Glomerular endothelial cell (primary cell): ENCODE data around the gene TPPP2. TPM values are rescaled to one million over a fixed set of nuclear protein-coding genes. Genes with fewer than 3 reads are reported as not detected.

Experiments
- DNase-seq: peaks from one replicate; pipeline ENCODE4 v3.0.0-alpha.2; 2011; ENCODE audit warnings: low read depth, low spot score; ENCODE audit errors: extremely low read depth
- total RNA-seq: library from RNA; depleted of rRNA; stranded (reverse); fragments of >200 nt; gene quantifications from 2 replicates; pipeline ENCODE4 v1.2.3, GENCODE V29; 2015

Gene TPPP2
- total RNA-seq, 1 donor from 2014 or later, result not detected

DNA sequence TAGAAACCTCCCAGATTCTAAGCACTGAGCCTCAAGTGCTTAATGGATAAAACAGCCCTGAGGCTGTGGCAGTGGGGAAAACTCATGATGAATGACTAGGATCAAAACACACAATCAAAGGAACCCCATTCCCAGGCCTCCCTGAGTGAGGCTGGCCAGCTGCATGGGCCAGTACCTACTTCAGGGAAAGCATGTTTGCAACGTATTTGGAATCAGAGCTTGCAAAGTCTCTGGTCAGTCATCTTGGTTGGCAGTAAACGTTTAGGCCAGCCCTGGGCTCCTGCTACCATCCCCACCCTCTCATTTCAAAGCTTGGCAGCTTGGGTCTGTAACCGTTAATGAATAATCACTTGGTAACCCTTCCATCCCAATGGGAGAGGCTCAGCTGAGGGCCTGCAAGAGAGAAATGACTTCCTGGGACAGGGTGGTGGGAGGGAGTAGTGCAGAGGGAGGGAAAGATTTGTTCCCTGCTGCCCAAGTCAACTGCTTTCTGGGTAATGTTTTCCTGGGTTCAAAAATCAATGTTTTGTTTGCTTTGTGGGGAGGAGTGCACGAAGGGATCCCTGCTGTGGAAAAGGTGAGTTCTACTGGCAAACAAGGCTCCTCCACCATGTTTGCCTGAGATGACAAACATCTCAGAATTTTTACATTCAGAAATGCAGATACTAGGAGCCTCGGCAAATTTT lies 25.6 kb downstream of the TPPP2 start:
- DNase-seq, result no peak

DNA sequence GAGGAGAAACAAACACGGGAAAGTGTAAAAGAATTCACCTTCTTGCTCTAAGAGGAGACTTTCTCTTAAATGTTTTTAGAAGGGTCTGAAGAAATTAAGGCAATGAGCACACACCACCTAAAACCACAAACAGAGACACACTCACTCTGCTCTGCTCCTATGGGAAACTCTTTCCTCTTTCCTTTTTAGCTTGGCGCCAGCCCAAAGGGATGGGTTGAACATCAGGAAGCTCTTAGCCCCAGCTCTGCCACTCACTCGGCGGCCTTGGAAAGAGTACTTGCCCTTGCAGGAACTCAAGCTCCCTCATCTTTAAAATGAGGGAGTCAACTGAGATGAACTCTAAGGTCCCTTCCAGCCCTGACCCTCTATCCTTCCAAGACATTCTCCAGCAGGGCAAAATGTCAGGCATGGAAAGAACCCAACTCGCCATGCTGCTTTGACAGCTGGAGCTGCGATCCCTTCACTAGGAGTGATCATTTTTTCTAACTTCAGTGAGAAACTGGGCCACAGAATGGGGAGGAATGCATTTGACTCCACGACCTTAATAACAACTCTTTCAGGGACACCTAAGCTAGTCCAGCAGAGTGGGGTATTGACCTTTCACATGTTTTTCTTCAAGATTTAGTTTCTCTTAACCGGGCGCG lies 26.6 kb downstream of the TPPP2 start:
- DNase-seq, result no peak

DNA sequence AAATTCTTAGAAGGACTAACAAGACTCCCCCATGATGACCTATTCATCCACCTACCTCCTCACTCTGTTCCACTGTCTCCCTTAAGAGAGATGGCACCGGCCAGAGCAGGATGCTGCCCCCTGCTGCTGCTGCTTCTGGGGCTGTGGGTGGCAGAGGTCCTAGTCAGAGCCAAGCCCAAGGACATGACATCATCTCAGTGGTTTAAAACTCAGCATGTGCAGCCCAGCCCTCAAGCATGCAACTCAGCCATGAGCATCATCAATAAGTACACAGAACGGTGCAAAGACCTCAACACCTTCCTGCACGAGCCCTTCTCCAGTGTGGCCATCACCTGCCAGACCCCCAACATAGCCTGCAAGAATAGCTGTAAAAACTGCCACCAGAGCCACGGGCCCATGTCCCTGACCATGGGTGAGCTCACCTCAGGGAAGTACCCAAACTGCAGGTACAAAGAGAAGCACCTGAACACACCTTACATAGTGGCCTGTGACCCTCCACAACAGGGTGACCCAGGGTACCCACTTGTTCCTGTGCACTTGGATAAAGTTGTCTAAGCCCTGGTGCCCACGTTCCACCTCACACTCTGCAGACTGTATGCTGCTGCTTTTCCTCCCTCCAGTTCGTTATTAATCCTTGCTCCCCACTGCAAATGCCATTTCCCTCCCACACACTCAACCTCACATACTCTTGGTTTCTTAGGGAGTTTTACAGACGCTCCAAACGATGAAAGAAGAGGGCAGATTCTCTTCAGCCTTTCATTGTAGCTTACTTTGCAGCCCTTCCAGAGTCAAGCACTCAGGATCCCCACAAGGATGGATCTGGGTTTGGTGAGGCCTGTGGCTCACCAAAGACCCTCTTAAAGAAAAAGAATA lies 28.0 kb downstream of the TPPP2 start, which contains the start of gene RNASE8:
Gene RNASE8, plus strand, starts transcription at position 20 of the 873 bp plus-strand sequence. Its CDS starts 71 bp downstream, at position 91.
- DNase-seq, result no peak

DNA sequence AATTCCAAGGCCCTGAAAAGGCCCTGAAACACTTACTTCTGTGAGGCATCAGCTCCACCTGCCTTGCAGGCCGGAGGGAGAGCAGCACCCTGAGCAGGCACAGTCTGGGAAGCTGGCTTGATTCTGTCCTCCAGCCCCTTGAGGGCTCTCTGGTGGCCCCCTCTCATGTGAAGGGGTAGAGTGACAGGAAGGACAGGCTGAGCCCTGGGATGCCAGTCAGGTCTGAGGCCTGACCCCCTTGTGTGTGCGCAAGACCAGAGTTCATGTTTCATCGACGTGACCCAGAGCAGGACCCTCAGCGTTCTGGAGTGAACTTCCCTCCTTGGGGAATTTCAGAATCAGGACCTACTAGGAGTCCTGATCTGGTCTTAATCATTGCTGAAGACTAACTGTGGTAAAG lies 28.9 kb downstream of the TPPP2 start:
- DNase-seq, result no peak

DNA sequence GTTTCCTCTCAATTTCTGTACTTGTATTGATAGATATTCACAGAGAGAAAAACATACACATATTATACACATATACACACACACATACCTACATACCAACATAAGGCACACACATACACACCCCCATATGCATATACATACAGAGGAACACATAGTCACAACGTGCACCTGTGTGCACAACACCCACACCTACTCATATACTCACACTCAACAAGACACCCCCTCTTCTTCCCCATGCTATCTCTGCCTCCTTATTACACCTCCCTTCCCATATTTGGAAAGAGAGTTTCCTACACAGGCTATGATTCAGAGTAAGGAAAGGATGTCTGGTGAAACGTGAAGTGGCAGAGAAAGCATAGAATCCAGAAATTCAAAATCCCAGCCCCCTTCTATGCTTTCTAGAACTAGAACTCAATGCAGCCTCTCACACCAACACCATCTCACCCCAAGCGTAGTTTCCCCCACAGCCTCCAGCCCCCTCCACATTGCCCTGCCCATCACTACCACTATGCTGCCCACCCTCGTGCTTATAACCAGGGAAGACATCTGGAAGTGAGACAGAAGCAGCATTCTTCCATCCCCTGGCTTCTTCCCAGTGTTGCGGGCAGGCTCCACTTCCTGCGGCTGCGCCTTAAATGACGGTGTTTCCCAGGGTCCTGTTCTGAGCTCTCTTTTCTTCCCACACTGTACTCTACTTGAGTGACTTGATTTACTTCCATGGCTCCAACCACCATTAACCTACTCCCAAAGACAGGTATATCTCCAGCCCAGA lies 30.0 kb downstream of the TPPP2 start:
- no peak for DNase-seq

DNA sequence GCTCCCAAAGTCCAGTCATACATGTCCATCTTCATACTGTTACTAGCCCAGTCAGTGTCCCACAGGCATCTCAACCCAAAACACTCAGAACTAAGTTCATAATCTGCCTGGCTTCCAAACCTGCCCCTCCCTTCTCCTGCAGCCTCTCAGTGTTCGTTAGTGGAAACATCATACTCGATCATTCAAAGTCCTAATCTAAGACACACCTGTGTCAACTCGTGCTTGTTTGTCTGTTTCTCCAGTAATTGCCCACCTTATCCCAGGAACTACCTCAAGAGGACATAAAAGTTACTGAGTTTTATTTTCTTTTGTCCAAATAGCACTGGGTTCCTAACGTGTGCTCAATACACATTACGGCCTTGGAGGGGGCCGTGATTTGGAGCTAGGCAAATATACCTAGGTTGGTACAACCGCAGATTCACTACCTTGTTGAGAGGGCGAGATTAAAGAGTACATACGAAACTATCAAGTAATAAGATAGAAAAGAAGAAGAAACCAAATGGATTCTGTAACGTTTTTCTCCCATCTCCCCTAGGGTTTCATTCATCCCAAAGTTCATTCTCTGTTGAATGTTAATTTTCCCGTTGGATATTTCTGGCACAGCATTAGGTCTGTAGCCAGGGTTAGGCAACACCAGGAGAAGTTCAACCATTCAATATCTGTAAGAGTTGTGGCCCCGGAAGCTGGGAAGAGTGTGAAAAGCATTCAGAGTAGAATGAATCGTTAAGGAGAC lies 30.8 kb downstream of the TPPP2 start:
- DNase-seq, result no peak

DNA sequence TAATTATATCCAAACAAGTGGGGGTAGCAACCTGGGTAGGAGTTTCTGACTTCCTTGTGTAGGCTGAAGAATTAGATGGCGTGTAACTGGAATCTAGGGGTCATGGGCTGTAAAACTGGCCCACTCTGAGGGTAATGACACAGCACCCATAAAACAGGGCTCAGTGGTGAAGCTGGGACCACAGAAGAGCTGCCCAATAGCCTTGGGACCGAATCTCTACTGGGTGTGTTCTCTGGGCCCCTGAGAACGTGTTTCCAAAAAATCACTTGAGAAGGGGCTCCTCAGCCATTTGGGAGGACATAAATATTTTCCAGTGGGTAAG lies 31.3 kb downstream of the TPPP2 start:
- no peak for DNase-seq

DNA sequence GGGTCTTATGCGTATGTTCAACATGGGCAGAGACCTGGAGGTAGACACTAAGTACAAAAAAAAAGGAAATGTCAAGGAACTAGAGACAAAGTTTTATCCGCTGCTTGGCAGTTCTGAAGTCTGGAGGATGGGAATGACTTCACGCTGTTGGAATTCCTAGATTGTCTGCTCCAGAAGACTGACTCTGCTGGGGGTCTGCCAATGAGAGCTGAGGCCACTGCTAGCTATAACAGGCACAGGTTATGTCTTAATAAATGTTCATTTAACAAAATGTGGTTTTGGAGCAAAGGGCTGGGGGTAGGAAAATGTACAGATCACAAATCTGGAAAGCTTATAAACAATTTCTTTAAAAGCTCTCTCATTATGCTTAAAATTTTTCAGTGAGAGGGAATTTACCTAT lies 33.5 kb downstream of the TPPP2 start:
- DNase-seq, result no peak

DNA sequence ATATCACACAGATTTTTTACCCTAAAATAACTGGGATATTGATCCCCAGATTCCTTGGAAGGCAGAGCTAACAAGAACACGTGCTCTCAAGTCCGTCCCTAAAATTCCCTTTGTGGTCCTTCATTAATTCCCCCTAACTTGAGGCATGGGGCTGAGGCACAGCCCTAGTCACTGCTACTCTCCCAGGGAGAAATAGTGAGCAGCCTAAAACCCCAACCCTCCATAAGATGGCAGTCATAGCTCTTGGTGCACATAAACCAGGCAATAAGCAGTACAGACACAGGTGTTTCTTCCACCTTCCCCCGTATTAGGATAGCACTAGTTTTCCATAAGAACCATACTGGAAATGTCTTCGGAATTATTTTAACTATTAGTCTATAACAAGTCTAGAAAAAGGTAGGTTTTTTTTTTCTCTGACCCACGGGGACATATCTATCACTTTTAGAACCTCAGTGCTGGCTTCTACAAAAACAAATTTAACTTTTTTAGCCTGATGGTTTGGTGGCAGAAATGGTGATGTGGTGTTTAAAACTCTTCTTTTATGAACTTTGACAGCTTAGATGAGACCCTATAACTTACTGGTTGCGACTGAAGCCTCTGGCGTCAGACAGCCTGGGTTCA lies 37.0 kb downstream of the TPPP2 start:
- DNase-seq, result no peak

DNA sequence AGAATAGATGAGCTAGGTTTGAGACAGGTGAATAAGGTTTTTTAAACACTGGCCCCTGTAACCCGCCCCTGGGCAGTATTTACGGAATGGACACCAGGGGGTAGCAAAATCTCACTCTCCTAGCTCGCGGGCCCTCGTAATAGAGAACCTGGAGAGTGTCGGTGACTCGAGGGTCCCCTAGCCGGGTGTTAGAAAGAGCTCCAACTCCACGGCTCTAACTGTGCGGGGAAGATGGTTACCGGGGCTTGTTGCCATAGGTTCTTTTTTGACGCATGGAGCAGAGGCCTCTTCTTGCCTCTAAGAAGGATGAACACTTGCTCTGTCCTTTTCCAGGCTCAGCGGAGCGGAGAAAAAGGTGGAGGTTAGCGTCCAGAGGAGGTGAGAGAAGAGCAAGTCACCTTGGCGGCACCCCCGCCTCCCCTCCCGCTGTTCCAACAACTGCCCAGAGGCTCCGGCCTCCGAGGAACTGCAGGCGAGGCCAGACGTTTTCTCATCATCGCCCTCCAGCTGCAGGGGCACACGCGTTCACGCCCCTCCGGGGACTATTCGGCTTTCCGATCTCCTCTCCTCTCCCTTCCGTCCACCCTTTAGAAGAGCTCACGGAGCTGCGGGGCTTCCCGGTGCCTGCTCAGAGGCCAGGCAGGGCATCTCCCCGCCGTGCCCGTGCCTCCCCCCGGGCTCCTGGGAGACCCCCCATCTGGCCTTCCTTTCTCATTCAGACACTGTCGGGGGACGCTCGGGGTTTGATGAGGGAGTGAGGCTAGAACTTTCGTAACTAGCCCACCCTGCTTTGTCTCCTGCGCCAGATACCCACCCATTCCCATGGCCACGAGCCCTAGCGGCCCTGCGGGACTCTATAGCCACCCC lies 38.7 kb downstream of the TPPP2 start:
- no peak for DNase-seq

DNA sequence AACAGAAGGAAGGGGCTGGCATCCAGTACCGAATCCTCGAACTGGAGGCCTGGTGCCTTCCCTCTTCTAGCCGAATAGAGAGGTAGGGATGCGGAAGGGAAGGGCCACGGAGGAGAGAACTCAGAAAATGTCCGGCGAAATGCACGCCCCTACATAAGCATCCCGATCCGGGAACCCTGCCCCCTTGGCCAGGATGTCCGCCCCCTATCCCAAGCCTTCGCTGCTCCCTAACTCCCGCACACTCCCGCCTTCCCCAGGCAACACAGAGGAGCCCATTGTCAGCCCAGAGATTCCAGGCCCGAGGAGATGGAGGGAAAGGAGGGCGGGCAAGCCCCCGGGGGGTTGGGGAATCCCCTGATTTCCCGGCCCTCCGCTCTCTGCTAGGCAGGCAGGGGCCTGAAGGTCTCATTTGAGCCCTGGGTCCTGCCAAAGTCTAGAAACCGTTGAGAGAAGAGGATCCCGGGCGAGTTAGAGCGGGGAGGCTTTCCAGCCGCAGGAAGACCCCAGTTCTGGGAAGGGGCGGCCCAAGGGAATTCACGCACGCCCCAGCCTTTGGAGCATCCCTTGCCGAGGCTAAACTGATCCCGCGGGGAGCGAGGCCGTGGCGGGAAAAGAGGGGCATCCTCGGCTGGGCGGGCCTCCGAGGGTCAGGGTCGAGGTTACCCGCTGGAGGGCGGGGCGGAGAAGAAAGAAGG lies 39.5 kb downstream of the TPPP2 start:
- DNase-seq, result no peak

DNA sequence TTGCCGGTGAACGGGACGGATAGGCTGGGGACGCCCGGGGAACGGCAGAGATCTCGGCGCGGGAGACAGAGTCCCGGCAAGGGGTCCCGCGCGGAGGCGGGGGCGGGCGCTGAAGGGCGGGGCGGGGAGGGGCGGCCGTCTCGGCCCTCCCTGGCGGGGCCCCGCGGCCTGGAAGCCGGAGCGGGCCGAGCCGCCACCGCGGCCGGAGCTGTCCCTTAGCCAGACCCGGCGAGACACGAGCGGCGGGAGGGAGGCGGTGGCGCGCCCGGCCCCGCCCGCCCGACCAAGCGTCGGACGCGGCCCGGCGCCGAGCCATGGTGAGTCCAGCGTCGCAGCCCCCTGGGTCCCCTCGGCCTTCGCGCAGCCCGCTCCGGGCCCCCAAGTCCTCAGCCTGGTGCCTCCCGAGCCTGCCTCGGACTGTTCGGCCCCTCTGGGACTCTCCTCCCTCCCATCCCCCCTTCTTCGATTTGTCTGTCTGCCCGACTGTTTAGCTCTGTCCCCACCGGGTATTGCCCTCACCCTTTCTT lies 40.1 kb downstream of the TPPP2 start, which contains the start of gene ARHGEF40:
Gene ARHGEF40, plus strand, starts transcription at position 222 of the 527 bp plus-strand sequence. Its CDS starts 93 bp downstream, at position 315.
- DNase-seq, result no peak

DNA sequence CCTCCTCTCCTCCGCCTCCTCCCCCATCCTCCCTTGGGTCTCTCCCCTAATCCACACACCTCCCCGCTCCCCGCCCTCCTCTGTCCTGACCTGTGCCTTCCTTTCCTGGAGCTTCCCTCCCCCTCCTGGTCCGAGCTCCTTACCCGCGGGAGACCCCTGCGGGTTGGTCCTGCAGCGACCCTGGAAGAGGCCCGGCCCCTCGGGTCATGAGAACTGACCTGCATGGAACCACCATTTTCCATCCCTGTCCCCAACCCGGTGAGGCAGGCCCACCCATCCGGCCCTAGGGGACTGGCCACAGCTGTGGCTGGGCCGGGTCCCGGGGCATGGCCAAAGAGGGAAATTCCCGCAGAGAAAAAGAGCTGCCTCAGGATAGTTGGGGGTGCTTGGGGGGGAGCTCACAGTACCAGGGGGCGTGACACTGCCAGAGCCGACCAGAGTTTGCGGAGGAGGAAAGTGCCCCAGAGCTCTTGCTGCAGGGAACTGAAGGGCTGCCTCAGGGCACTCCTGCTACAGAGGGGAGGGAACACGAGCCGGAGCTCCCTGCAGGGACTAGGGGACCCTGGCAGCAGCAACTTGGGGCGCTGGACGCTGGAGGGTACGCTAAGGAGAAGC lies 40.7 kb downstream of the TPPP2 start:
- DNase-seq, result no peak

DNA sequence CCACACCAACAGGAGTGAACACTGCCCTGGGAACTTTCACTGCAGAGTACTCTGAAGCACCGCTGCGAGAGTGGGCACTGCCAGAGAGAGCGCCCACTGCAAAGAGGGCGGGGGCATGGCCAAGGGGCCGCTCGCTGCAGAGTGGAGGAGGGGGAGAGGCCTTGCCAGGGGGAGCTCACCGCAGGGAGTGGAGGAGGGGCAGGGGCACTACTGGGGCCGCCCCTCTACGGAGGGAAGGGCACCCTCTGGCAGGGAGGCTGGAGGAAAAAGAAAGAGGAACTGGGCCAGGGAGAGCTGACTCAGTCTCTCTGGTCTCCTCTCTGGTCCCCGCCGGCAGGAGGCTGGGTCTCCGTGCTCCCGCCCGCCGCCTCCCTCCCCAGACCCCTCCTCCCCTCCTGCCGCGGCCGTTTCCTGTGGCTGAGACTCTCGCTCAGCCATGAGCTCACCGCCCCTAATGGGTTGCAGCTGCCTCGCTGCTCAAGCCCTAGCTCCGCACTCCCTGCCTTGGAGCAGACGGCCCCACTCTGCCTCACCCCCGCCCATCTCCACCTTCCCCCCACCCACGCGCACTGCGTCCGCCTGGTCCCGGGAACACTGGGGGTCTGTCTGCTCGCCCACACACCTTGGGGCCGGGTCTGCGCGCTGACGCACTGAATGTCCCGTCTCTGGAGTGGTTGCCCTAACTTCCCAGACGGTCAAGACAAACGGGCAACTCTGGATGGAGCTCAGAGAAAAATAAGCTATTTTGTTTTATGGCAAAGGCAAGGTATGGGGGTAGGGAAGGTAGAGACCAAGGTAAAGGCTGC lies 41.4 kb downstream of the TPPP2 start:
- DNase-seq, result no peak

DNA sequence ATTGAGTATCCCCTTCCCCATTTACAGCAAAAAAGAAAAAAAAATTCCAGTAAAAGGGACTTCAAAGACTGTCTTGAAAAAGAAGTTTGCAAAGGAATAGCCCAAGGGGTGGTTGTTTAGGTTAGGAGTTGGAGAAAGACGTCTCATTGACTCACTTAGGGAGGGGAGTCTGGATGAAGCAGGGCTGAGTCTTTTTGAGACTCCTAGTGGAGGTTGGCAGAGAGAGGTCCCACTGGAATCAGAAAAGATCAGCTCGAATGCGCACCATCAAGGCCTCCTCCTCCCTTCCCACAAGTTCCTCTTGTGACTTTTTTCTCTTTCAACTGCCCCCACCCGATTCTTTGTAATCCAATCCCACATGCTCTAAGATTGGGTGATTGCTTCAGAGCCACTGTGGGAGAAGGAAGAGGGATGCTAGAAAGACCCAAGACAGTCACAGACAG lies 42.0 kb downstream of the TPPP2 start:
- no peak for DNase-seq

DNA sequence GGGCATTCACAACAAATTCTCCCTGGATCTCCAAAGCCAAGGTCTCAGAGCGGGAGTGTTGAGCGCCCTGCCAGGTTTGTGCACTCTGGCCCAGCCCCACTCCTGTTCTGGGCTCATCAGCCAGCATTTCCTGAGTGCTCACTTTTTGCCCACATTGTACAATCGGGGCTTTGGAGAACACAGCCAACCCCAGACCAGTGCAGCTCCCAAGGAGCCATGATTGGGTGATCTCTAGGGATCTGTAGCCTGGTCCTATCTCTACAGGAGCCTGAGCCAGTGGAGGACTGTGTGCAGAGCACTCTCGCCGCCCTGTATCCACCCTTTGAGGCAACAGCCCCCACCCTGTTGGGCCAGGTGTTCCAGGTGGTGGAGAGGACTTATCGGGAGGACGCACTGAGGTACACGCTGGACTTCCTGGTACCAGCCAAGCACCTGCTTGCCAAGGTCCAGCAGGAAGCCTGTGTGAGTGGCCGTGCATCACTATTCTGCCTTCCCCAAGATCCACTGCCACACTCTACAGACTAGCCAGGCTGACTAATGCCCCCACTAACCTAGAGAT lies 42.8 kb downstream of the TPPP2 start:
- DNase-seq, result no peak
